Spinal cord (tissue), 10 donors: Measurements from ENCODE around the gene GSAP. TPM values are rescaled to one million over a fixed set of nuclear protein-coding genes. Genes with fewer than 3 reads are reported as not detected.
A peak's percentile ranks its signal among the peaks of the same experiment; 100 is the strongest.
"Not testable (repeated sequence)": the region's sequence is repeated elsewhere in the genome, so short reads cannot be mapped to it uniquely, and the experiment has no call there.

Experiments used
- DNase-seq, 6 donors: peaks; one replicate each; pipeline versions ENCODE4 v3.0.0 to v3.0.0-alpha.2; 2013 to 2015; ENCODE audit warnings: low spot score in 6 of 6, low read depth in 4 of 6
- H3K27ac ChIP-seq: one replicate; pipeline ENCODE4 v1.5.1; 2013; ENCODE audit warnings: low read depth, low read length, control low read depth
- H3K27me3 ChIP-seq: one replicate; pipeline ENCODE4 v1.6.1; 2013; ENCODE audit warnings: low read length; ENCODE audit not compliant: control insufficient read depth, insufficient read depth
- H3K36me3 ChIP-seq: one replicate; pipeline ENCODE4 v1.6.1; 2013; ENCODE audit warnings: low read length; ENCODE audit not compliant: control insufficient read depth, insufficient read depth
- H3K4me1 ChIP-seq: one replicate; pipeline ENCODE4 v1.6.1; 2013; ENCODE audit warnings: low read length; ENCODE audit not compliant: control insufficient read depth, insufficient read depth
- H3K4me3 ChIP-seq: one replicate; pipeline ENCODE4 v1.5.1; 2013; ENCODE audit warnings: low read depth, low read length, control low read depth
- H3K9me3 ChIP-seq: one replicate; pipeline ENCODE4 v1.6.1; 2013; ENCODE audit warnings: low read length; ENCODE audit not compliant: control insufficient read depth, insufficient read depth
- WGBS: methylation state at CpG from one replicate; pipeline ENCODE4 v1.1.5; 2013; ENCODE audit warnings: missing lambda C conversion rate; ENCODE audit not compliant: insufficient coverage; 5-methylcytosine and 5-hydroxymethylcytosine counted together
- polyA plus RNA-seq, 2 donors: library from polyadenylated mRNA; unstranded; fragments of 120-200 nt; gene quantifications; one replicate each; pipeline ENCODE4 v1.2.1, GENCODE V29; 2013; ENCODE audit not compliant: insufficient read length in 2 of 2
- total RNA-seq, 2 donors: library from RNA; depleted of rRNA in 1 of 2; stranded (reverse); fragments of 120-200 nt in 1 of 2; fragments of >200 nt in 1 of 2; gene quantifications; one replicate each; pipeline versions ENCODE4 v1.2.3 to v1.2.4, GENCODE V29; 2013 to 2014
- donor health status: healthy.

Gene GSAP
- total and polyA plus RNA-seq, 4 donors = 11.2 to 18.4 (median 14.7) TPM

- WGBS = 82% methylated on average over 2 of the region's 5 CpGs
- Histone ChIP-seq H3K4me1 (no peaks in the 10 kb centered on the region), H3K27ac (no peak overlapping the region)
These were observed 76.4 kb downstream of the GSAP start for GRCh38 chr7:77339726-77340125.

GRCh38 chr7:77338883-77339629 is 77.1 kb downstream of the GSAP start:
- H3K4me1 ChIP-seq = no peaks in the 10 kb centered on the region
- no peak overlapping the region for H3K27ac ChIP-seq
- H3K9me3 ChIP-seq = no peaks in the 10 kb centered on the region
- H3K4me3 ChIP-seq = no peak overlapping the region
- no peaks in the 10 kb centered on the region for H3K27me3 ChIP-seq
- DNase-seq = no peak
- H3K36me3 ChIP-seq = no peaks in the 10 kb centered on the region
- WGBS = 60% methylated on average over 4 of the region's 5 CpGs

More at GRCh38 chr7:77339726-77340125, 76.4 kb downstream of the GSAP start:
- Histone ChIP-seq H3K4me3 (no peak overlapping the region), H3K36me3 (no peaks in the 10 kb centered on the region), H3K9me3 (no peaks in the 10 kb centered on the region), H3K27me3 (no peaks in the 10 kb centered on the region)
- DNase-seq = no peak

- Histone ChIP-seq H3K27me3 (no peaks in the 10 kb centered on the region), H3K4me1 (no peaks in the 10 kb centered on the region), H3K4me3 (no peak overlapping the region), H3K9me3 (no peaks in the 10 kb centered on the region), H3K36me3 (no peaks in the 10 kb centered on the region), H3K27ac (no peak overlapping the region)
- WGBS = no CpG with 5 or more reads among the region's 4 CpGs
- no peak for DNase-seq
These were observed 77.9 kb downstream of the GSAP start for GRCh38 chr7:77338260-77338659.

GRCh38 chr7:77337456-77337990 is 78.6 kb downstream of the GSAP start:
- Histone ChIP-seq H3K36me3 (no peaks in the 10 kb centered on the region), H3K27me3 (no peaks in the 10 kb centered on the region), H3K4me1 (no peaks in the 10 kb centered on the region), H3K27ac (no peak overlapping the region), H3K4me3 (no peak overlapping the region), H3K9me3 (no peaks in the 10 kb centered on the region)
- no CpG with 5 or more reads among the region's 2 CpGs for WGBS
- no peak for DNase-seq

DNA sequence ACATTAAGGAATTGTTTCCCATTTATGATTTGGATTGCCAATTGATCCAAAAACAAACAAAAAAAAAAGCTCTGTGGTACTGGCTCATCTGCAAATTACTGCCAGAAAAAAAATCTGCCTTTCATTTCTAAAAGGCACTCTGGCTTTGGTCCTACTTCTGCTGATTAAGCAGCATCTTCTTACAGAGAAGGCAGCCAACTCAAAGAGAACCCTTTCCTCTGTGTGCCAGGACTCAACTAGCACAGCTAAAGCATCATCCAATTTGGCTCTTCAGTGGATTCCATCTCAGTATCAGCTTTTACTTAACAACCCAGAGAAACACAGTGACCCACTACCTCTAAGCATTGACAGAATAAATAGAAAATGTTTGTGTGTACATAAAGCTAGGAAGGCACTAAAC is 80.6 kb downstream of the GSAP start:
- Histone ChIP-seq H3K4me1 (no peaks in the 10 kb centered on the region), H3K9me3 (no peaks in the 10 kb centered on the region), H3K27me3 (no peaks in the 10 kb centered on the region), H3K36me3 (no peaks in the 10 kb centered on the region), H3K4me3 (no peak overlapping the region), H3K27ac (no peak overlapping the region)
- peak in 2 of 6 donors; percentile 42 to 90 for DNase-seq

DNA sequence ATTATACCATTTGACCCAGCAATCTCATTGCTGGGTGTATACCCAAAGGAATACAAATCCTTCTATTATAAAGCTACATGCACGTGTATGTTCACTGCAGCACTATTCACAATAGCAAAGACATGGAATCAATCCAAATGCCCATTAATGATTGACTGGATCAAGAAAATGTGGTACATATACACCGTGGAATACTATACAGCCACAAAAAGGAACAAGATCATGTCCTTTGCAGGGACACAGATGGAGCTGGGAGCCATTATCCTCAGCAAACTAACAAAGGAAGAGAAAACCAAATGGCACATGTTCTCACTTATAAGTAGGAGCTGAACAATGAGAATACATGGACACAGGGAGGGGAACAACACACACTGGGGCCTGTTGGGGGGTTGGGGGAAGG is 82.1 kb downstream of the GSAP start:
- H3K4me3 ChIP-seq, H3K27ac ChIP-seq, H3K4me1 ChIP-seq, H3K27me3 ChIP-seq, H3K9me3 ChIP-seq, DNase-seq, H3K36me3 ChIP-seq: not testable (repeated sequence)
- WGBS = no CpG with 5 or more reads among the region's 2 CpGs

GRCh38 chr7:77331938-77332695 is 84.0 kb downstream of the GSAP start:
- Histone ChIP-seq H3K4me3 (no peak overlapping the region), H3K27me3 (no peaks in the 10 kb centered on the region), H3K36me3 (no peaks in the 10 kb centered on the region), H3K27ac (no peak overlapping the region), H3K4me1 (peaks cover 3% of the 10 kb centered on the region), H3K9me3 (no peaks in the 10 kb centered on the region)
- 80% methylated on average over 1 of the region's 3 CpGs for WGBS
- peak; percentile 67 to 96 (median 76) for DNase-seq

GRCh38 chr7:77330169-77330882 is 85.8 kb downstream of the GSAP start:
- Histone ChIP-seq H3K27me3 (no peaks in the 10 kb centered on the region), H3K4me1 (peaks cover 4% of the 10 kb centered on the region), H3K27ac (no peak overlapping the region), H3K36me3 (no peaks in the 10 kb centered on the region), H3K4me3 (no peak overlapping the region), H3K9me3 (no peaks in the 10 kb centered on the region)
- 100% methylated on average over 1 of the region's 6 CpGs for whole genome bisulfite sequencing
- no peak for DNase-seq

GRCh38 chr7:77329466-77330168 is 86.5 kb downstream of the GSAP start:
- Histone ChIP-seq H3K36me3 (no peaks in the 10 kb centered on the region), H3K4me1 (peaks cover 4% of the 10 kb centered on the region), H3K27ac (no peak overlapping the region), H3K4me3 (no peak overlapping the region), H3K27me3 (no peaks in the 10 kb centered on the region), H3K9me3 (no peaks in the 10 kb centered on the region)
- DNase-seq = no peak
- 100% methylated on average over 4 of the region's 4 CpGs for WGBS
